ENCODE measurements around the gene CYP1B1. TPM values are rescaled to one million over a fixed set of nuclear protein-coding genes. Genes with fewer than 3 reads are reported as not detected.
"Not testable (repeated sequence)": the region's sequence is repeated elsewhere in the genome, so short reads cannot be mapped to it uniquely, and the experiment has no call there.

Gene CYP1B1
- 106 TPM for polyA plus RNA-seq (ENCODE audit: insufficient read length)
- long read RNA-seq, donor 1, full-length matches to known transcripts = 37 of 51 reads
- long read RNA-seq, donor 1, partial matches to known transcripts = 14 of 51 reads
- long read RNA-seq, donor 1, other reads (novel, unspliced or antisense) = 0 of 51 reads
- long read RNA-seq, donor 2, full-length matches to known transcripts = 36 of 51 reads
- long read RNA-seq, donor 2, partial matches to known transcripts = 15 of 51 reads
- long read RNA-seq, donor 2, other reads (novel, unspliced or antisense) = 0 of 51 reads
- long read RNA-seq, donor 3, full-length matches to known transcripts = 21 of 38 reads
- long read RNA-seq, donor 3, partial matches to known transcripts = 17 of 38 reads
- long read RNA-seq, donor 3, other reads (novel, unspliced or antisense) = 0 of 38 reads
- long read RNA-seq, donor 4 = 0 reads
- long read RNA-seq, donor 5, full-length matches to known transcripts = 10 of 18 reads
- long read RNA-seq, donor 5, partial matches to known transcripts = 8 of 18 reads
- long read RNA-seq, donor 5, other reads (novel, unspliced or antisense) = 0 of 18 reads
- long read RNA-seq, donor 6, full-length matches to known transcripts = 13 of 33 reads
- long read RNA-seq, donor 6, partial matches to known transcripts = 20 of 33 reads
- long read RNA-seq, donor 6, other reads (novel, unspliced or antisense) = 0 of 33 reads
- long read RNA-seq, donor 7, full-length matches to known transcripts = 29 of 29 reads
- long read RNA-seq, donor 7, partial matches to known transcripts = 0 of 29 reads
- long read RNA-seq, donor 7, other reads (novel, unspliced or antisense) = 0 of 29 reads
- long read RNA-seq, donor 8, full-length matches to known transcripts = 9 of 9 reads
- long read RNA-seq, donor 8, partial matches to known transcripts = 0 of 9 reads
- long read RNA-seq, donor 8, other reads (novel, unspliced or antisense) = 0 of 9 reads

GRCh38 chr2:38075507-38076151, at the start of gene CYP1B1:
TSS of gene CYP1B1 (minus strand) at chr2:38076151. CDS start at chr2:38075388, 763 bp downstream.
- no peak for DNase-seq

- no peak for DNase-seq
Observed at GRCh38 chr2:38125007-38125406, 49.1 kb upstream of the CYP1B1 start.

- DNase-seq = no peak
Observed at GRCh38 chr2:38123911-38124310, 48.0 kb upstream of the CYP1B1 start.

- DNase-seq = no peak
Observed at GRCh38 chr2:38122344-38122743, 46.4 kb upstream of the CYP1B1 start.

GRCh38 chr2:38121481-38121880, 45.5 kb upstream of the CYP1B1 start:
- DNase-seq = no peak

- no peak for DNase-seq
Observed at GRCh38 chr2:38120829-38121228, 44.9 kb upstream of the CYP1B1 start.

- no peak for DNase-seq
Observed at GRCh38 chr2:38120264-38120592, 44.3 kb upstream of the CYP1B1 start.

- no peak for DNase-seq
Observed at GRCh38 chr2:38116762-38117161, 40.8 kb upstream of the CYP1B1 start.

- peak; percentile 88 for DNase-seq
Observed at GRCh38 chr2:38115216-38116032, 39.5 kb upstream of the CYP1B1 start.

GRCh38 chr2:38113981-38114708, 38.2 kb upstream of the CYP1B1 start:
- no peak for DNase-seq

- no peak for DNase-seq
Observed at GRCh38 chr2:38113051-38113450, 37.1 kb upstream of the CYP1B1 start.

GRCh38 chr2:38111350-38111749, 35.4 kb upstream of the CYP1B1 start:
- DNase-seq = not testable (repeated sequence)

- DNase-seq = no peak
Observed at GRCh38 chr2:38109732-38110181, 33.8 kb upstream of the CYP1B1 start.

- no peak for DNase-seq
Observed at GRCh38 chr2:38108907-38109731, 33.2 kb upstream of the CYP1B1 start.

GRCh38 chr2:38107738-38108410, 31.9 kb upstream of the CYP1B1 start:
- DNase-seq = no peak

- DNase-seq = no peak
Observed at GRCh38 chr2:38106405-38107094, 30.6 kb upstream of the CYP1B1 start.

GRCh38 chr2:38105922-38106321, 30.0 kb upstream of the CYP1B1 start:
- DNase-seq = no peak

- DNase-seq = no peak
Observed at GRCh38 chr2:38104598-38104997, 28.6 kb upstream of the CYP1B1 start.

- DNase-seq = no peak
Observed at GRCh38 chr2:38100328-38100727, 24.4 kb upstream of the CYP1B1 start.
